RWPE1 (cell line): ENCODE measurements around the gene HIVEP2.

Source experiments
- CTCF ChIA-PET: fragments of 350-600 bp; sonication (Branson Sonifier 250); formaldehyde crosslinking; extraction: SDS; loops from one replicate; lab custom pipeline; 2021; lab: Yijun Ruan, JAX
- POLR2A ChIA-PET: fragments of 400-600 bp; formaldehyde crosslinking; extraction: SDS; loops from one replicate; lab custom pipeline; 2020; ENCODE audit warnings: antibody characterized with exemption; ENCODE audit not compliant: low non-redundant PET; lab: Yijun Ruan, JAX
- DNase-seq: peaks from one replicate; pipeline ENCODE4 v3.0.0; 2012; ENCODE audit warnings: low spot score
- H3K27ac ChIP-seq: fragments of 450-650 bp; 2 replicates; pipeline ENCODE4 v1.5.1; 2017
- CTCF ChIP-seq: fragments of 450-650 bp; conservative IDR thresholded peaks from 2 replicates; pipeline ENCODE4 v1.5.1; 2017; ENCODE audit warnings: low read depth, mild to moderate bottlenecking

Gene HIVEP2

DNA sequence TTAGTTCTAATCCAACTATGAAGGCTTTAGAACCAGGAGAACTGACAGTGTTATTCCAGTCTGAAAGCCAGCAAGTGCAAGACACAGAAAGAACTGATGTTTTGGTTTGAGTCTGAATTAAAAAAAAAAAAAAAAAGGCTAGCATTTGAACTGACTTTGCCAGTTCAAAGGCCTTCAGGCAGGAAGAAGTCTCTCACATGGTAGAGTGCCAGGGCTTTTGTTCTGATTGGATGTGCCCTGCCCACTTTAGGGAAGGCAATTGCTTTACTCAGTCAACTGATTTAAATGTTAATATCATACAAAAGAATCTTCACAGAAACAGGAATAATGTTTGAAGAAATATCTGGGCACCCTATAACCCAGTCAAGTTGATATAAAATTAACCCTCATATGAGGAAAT is 212.2 kb downstream of the HIVEP2 start:
- no peak for TF ChIP-seq CTCF
- DNase-seq, result no peak
- ChIA-PET CTCF (no interaction called here), POLR2A (no interaction called here)
- H3K27ac ChIP-seq, result no peak overlapping the region

- TF ChIP-seq CTCF, result no peak
- no peak for DNase-seq
- CTCF ChIA-PET, result no interaction called here
- POLR2A ChIA-PET, result no interaction called here
- no peak overlapping the region for H3K27ac ChIP-seq
These were observed 213.4 kb downstream of the HIVEP2 start for GRCh38 chr6:142731611-142732010.

- ChIA-PET POLR2A (no interaction called here), CTCF (no interaction called here)
- TF ChIP-seq CTCF, result no peak
- no peak overlapping the region for H3K27ac ChIP-seq
- DNase-seq, result no peak
These were observed 215.4 kb downstream of the HIVEP2 start for GRCh38 chr6:142729618-142730017.

GRCh38 chr6:142728910-142729481 is 216.0 kb downstream of the HIVEP2 start:
- TF ChIP-seq CTCF, result no peak
- DNase-seq, result no peak
- H3K27ac ChIP-seq, result no peak overlapping the region
- ChIA-PET POLR2A (no interaction called here), CTCF (no interaction called here)

- no peak overlapping the region for H3K27ac ChIP-seq
- no peak for TF ChIP-seq CTCF
- ChIA-PET CTCF (no interaction called here), POLR2A (interaction anchor here (0.6 kb wide), 1 partner anchor 17 kb away, joined by 3 read pairs; no protein-coding TSS in a partner anchor)
- no peak for DNase-seq
These were observed 216.6 kb downstream of the HIVEP2 start for GRCh38 chr6:142728364-142728763.

DNA sequence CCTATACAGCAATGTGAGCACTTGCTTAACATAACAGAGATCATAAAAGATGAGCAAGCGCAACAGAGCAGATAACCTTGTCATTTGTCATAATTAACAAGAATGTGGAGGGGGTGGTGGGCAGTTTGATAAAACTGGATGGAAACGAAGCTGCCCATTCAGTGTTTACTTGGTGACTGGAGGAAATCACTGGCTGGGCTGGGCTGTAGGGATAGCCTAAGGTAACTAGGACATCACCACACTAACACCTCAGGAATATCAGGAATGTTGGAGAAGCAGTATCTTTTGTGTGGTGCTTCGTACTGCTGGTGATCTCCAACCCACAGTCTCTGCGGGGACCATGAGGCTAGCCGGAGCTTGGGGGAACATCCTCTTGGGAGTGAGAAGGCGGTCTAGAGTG is 218.4 kb downstream of the HIVEP2 start:
- TF ChIP-seq CTCF, result no peak
- no peak overlapping the region for H3K27ac ChIP-seq
- DNase-seq, result no peak
- POLR2A ChIA-PET, result no interaction called here
- CTCF ChIA-PET, result interaction anchor here (0.6 kb wide), 1 partner anchor 9 kb away, joined by 5 read pairs; no protein-coding TSS in a partner anchor
